Sigmoid colon (tissue), 7 donors: ENCODE data around the gene ASTL. TPM values are rescaled to one million over a fixed set of nuclear protein-coding genes. Genes with fewer than 3 reads are reported as not detected.

Experiments
- DNase-seq: peaks from one replicate; pipeline ENCODE4 v3.0.0-alpha.2; 2019
- H3K27ac ChIP-seq, 4 donors: fragments of 200-600 bp; sonication (generic); one replicate each; pipeline ENCODE4 v1.5.1; 2016 to 2019; ENCODE audit warnings: mild to moderate bottlenecking in 1 of 4
- H3K27me3 ChIP-seq, 3 donors: fragments of 200-600 bp; sonication (generic); one replicate each; pipeline ENCODE4 v1.5.1; 2019; ENCODE audit warnings: mild to moderate bottlenecking in 1 of 3
- H3K36me3 ChIP-seq, 4 donors: fragments of 200-600 bp; sonication (generic); one replicate each; pipeline ENCODE4 v1.5.1; 2016 to 2019
- H3K4me1 ChIP-seq, 4 donors: fragments of 200-600 bp; sonication (generic); one replicate each; pipeline ENCODE4 v1.5.1; 2017 to 2019
- H3K4me3 ChIP-seq, 4 donors: fragments of 200-600 bp; sonication (generic); one replicate each; pipeline ENCODE4 v1.5.1; 2017 to 2019; ENCODE audit warnings: mild to moderate bottlenecking in 2 of 4, moderate library complexity in 1 of 4
- H3K9me3 ChIP-seq, 4 donors: fragments of 200-600 bp in 3 of 4; sonication (generic) in 3 of 4; one replicate each; pipeline versions ENCODE4 v1.5.1 to v1.6.1; 2013 to 2019
- EP300 ChIP-seq, 4 donors: sonication (generic); formaldehyde crosslinking; IDR thresholded peaks; one replicate each; pipeline ENCODE4 v1.6.1; 2017; ENCODE audit warnings: antibody characterized with exemption in 4 of 4
- POLR2A ChIP-seq, 2 donors: fragments of 450-650 bp; IDR thresholded peaks; one replicate each; pipeline ENCODE4 v1.6.1; 2016; ENCODE audit warnings: antibody characterized with exemption in 2 of 2, mild to moderate bottlenecking in 2 of 2, moderate library complexity in 2 of 2
- POLR2AphosphoS5 ChIP-seq, 4 donors: sonication (generic); formaldehyde crosslinking; IDR thresholded peaks; one replicate each; pipeline ENCODE4 v1.6.1; 2017; ENCODE audit warnings: antibody characterized with exemption in 4 of 4
- WGBS, 2 donors: extraction: QIAGEN DNeasy Blood & Tissue Kit; methylation state at CpG; one replicate each; pipeline ENCODE4 v1.1.7; 2013; 5-methylcytosine and 5-hydroxymethylcytosine counted together
- intact Hi-C: fragments of 100-400 bp; cut with DNase I; formaldehyde crosslinking; loops from one replicate; pipeline ENCODE4 v1.15.1; 2023
- polyA plus RNA-seq, 3 donors: library from polyadenylated mRNA; stranded (reverse); fragments of 200-250 nt; gene quantifications; one replicate each; pipeline ENCODE4 v1.2.3, GENCODE V29; 2013
- total RNA-seq, 4 donors: library from RNA; depleted of rRNA; stranded (reverse); fragments of >200 nt; gene quantifications; one replicate each; pipeline ENCODE4 v1.1.0, GENCODE V29; 2016
- TF ChIP-seq, protein P1 (sequence below), 4 experiments: fragments of 450-650 bp in 3 of 4; fragments of 200-600 bp in 1 of 4; IDR thresholded peaks; one replicate each; pipeline ENCODE4 v1.5.1; 2016 to 2019; ENCODE audit warnings: antibody characterized with exemption in 4 of 4, mild to moderate bottlenecking in 3 of 4, moderate library complexity in 2 of 4
- donor health status: healthy with polysubstance abuse.
- donor health status: Bipolar disorder and iron deficiency.
- donor health status: healthy.

The ASTL gene
- total and polyA plus RNA-seq, 7 donors, result 0.36 TPM; not detected in 6

GRCh38 chr2:96114903-96115581, 23.3 kb downstream of the ASTL start:
- WGBS, 2 donors, result 95 to 96% methylated on average over 24 of the region's 24 CpGs

DNA sequence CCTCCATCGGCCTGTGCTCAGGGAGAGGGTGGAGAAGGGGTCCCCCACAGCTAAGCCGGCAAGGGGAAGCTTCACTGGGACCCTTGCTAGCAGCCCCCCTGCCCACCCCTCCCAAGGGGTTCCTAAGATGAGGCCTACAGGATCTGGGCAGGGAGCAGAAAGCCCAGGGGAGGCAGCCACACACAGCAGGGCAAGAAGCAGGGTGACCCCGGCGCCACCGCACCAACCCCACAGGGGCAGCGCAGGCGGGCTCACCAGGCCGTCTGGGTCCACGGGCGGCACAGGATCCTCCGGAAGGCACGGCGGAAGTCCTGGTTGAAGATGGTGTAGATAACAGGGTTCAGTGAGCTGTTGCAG, 23.8 kb downstream of the ASTL start:
- peaks cover 0 to 18% (median 17%) of the 10 kb centered on the region in 4 donors for H3K4me1 ChIP-seq
- peaks cover 25 to 37% (median 31%) of the 10 kb centered on the region in 3 donors for H3K27me3 ChIP-seq
- no peak overlapping the region for H3K27ac ChIP-seq
- H3K36me3 ChIP-seq, result no peaks in the 10 kb centered on the region
- no peak for DNase-seq
- H3K4me3 ChIP-seq, result no peak overlapping the region
- H3K9me3 ChIP-seq, result no peaks in the 10 kb centered on the region
- intact Hi-C loops, result loop anchor here (10.0 kb wide), 1 partner anchor 90 kb away; no protein-coding TSS in a partner anchor
- TF ChIP-seq EP300 (IDR thresholded peaks at IDR 0.05), result no peak
- 92 to 94% methylated on average over 13 of the region's 13 CpGs for WGBS, 2 donors

More at GRCh38 chr2:96114903-96115581, 23.3 kb downstream of the ASTL start:
- peaks cover 0 to 18% (median 17%) of the 10 kb centered on the region in 4 donors for H3K4me1 ChIP-seq
- no peaks in the 10 kb centered on the region for H3K36me3 ChIP-seq
- no peak overlapping the region for H3K4me3 ChIP-seq
- intact Hi-C loops, result loop anchor here (10.0 kb wide), 1 partner anchor 90 kb away; no protein-coding TSS in a partner anchor
- H3K27ac ChIP-seq, result no peak overlapping the region
- TF ChIP-seq POLR2AphosphoS5 (IDR thresholded peaks at IDR 0.05), result no peak
- no peak for TF ChIP-seq POLR2A (IDR thresholded peaks at IDR 0.05)
- no peak for TF ChIP-seq EP300 (IDR thresholded peaks at IDR 0.05)
- TF ChIP-seq, protein P1, sequence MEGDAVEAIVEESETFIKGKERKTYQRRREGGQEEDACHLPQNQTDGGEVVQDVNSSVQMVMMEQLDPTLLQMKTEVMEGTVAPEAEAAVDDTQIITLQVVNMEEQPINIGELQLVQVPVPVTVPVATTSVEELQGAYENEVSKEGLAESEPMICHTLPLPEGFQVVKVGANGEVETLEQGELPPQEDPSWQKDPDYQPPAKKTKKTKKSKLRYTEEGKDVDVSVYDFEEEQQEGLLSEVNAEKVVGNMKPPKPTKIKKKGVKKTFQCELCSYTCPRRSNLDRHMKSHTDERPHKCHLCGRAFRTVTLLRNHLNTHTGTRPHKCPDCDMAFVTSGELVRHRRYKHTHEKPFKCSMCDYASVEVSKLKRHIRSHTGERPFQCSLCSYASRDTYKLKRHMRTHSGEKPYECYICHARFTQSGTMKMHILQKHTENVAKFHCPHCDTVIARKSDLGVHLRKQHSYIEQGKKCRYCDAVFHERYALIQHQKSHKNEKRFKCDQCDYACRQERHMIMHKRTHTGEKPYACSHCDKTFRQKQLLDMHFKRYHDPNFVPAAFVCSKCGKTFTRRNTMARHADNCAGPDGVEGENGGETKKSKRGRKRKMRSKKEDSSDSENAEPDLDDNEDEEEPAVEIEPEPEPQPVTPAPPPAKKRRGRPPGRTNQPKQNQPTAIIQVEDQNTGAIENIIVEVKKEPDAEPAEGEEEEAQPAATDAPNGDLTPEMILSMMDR (IDR thresholded peaks at IDR 0.05), result no peak
- DNase-seq, result no peak
- H3K27me3 ChIP-seq, result peaks cover 25 to 39% (median 31%) of the 10 kb centered on the region in 3 donors
- no peaks in the 10 kb centered on the region for H3K9me3 ChIP-seq

DNA sequence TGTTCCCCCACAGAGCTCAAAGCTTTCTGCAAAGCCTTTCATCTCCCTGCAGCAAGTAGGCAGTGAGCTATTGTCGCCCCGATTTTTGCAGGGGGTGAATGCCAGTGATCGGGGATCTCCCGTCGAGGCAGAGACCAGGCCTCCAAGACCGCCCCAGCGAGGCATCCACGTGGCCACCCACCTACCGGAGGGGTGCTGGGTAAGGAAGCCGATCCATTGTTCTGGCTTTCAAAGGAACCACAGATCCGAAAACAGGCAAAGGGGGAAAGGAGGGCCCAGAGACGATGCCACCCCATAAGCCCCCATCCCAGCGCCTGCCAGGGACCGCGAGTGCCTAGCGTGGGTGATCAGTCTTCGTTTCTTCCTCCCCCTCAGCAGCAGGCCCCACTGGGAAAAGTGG, 24.4 kb downstream of the ASTL start:
- Histone ChIP-seq H3K27me3 (peaks cover 25 to 37% (median 31%) of the 10 kb centered on the region in 3 donors), H3K4me3 (no peak overlapping the region), H3K4me1 (peaks cover 0 to 22% (median 19%) of the 10 kb centered on the region in 4 donors), H3K27ac (no peak overlapping the region), H3K36me3 (no peaks in the 10 kb centered on the region), H3K9me3 (no peaks in the 10 kb centered on the region)
- intact Hi-C loops, result loop anchor here (10.0 kb wide), 1 partner anchor 89 kb away; no protein-coding TSS in a partner anchor
- TF ChIP-seq, protein P1 (IDR thresholded peaks at IDR 0.05), result no peak
- TF ChIP-seq POLR2A (IDR thresholded peaks at IDR 0.05), result no peak
- no peak for TF ChIP-seq POLR2AphosphoS5 (IDR thresholded peaks at IDR 0.05)
- no peak for TF ChIP-seq EP300 (IDR thresholded peaks at IDR 0.05)
- 91 to 94% methylated on average over 17 of the region's 17 CpGs for WGBS, 2 donors
- no peak for DNase-seq

GRCh38 chr2:96113367-96113677, 25.0 kb downstream of the ASTL start:
- H3K4me3 ChIP-seq, result no peak overlapping the region
- 90 to 91% methylated on average over 7 of the region's 7 CpGs for WGBS, 2 donors
- H3K4me1 ChIP-seq, result peaks cover 0 to 28% (median 20%) of the 10 kb centered on the region in 4 donors
- no peaks in the 10 kb centered on the region for H3K36me3 ChIP-seq
- TF ChIP-seq POLR2AphosphoS5 (IDR thresholded peaks at IDR 0.05) (no peak), EP300 (IDR thresholded peaks at IDR 0.05) (no peak), POLR2A (IDR thresholded peaks at IDR 0.05) (no peak)
- TF ChIP-seq, protein P1 (IDR thresholded peaks at IDR 0.05), result no peak
- H3K27ac ChIP-seq, result no peak overlapping the region
- no peak for DNase-seq
- H3K9me3 ChIP-seq, result no peaks in the 10 kb centered on the region
- intact Hi-C loops, result loop anchor here (10.0 kb wide), 1 partner anchor 89 kb away; no protein-coding TSS in a partner anchor
- H3K27me3 ChIP-seq, result peaks cover 25 to 38% (median 31%) of the 10 kb centered on the region in 3 donors

GRCh38 chr2:96112501-96113366, 25.6 kb downstream of the ASTL start:
- H3K36me3 ChIP-seq, result no peaks in the 10 kb centered on the region
- peaks cover 21 to 35% (median 28%) of the 10 kb centered on the region in 3 donors for H3K27me3 ChIP-seq
- intact Hi-C loops, result loop anchor here (10.0 kb wide), 1 partner anchor 88 kb away; no protein-coding TSS in a partner anchor
- no peak overlapping the region for H3K27ac ChIP-seq
- 92% methylated on average over 9 of the region's 9 CpGs for WGBS, 2 donors
- H3K4me1 ChIP-seq, result peaks cover 0 to 29% (median 20%) of the 10 kb centered on the region in 4 donors
- DNase-seq, result no peak
- no peaks in the 10 kb centered on the region for H3K9me3 ChIP-seq
- no peak overlapping the region for H3K4me3 ChIP-seq
- TF ChIP-seq, protein P1 (IDR thresholded peaks at IDR 0.05), result no peak
- TF ChIP-seq EP300 (IDR thresholded peaks at IDR 0.05) (no peak), POLR2A (IDR thresholded peaks at IDR 0.05) (no peak), POLR2AphosphoS5 (IDR thresholded peaks at IDR 0.05) (no peak)
